Epidermal melanocyte (primary cell): Measurements from ENCODE around the gene PLCH1.

Source experiments
- DNase-seq: peaks from one replicate; pipeline ENCODE4 v3.0.0; 2011; ENCODE audit warnings: low spot score; ENCODE audit not compliant: insufficient read length

Gene PLCH1

DNA sequence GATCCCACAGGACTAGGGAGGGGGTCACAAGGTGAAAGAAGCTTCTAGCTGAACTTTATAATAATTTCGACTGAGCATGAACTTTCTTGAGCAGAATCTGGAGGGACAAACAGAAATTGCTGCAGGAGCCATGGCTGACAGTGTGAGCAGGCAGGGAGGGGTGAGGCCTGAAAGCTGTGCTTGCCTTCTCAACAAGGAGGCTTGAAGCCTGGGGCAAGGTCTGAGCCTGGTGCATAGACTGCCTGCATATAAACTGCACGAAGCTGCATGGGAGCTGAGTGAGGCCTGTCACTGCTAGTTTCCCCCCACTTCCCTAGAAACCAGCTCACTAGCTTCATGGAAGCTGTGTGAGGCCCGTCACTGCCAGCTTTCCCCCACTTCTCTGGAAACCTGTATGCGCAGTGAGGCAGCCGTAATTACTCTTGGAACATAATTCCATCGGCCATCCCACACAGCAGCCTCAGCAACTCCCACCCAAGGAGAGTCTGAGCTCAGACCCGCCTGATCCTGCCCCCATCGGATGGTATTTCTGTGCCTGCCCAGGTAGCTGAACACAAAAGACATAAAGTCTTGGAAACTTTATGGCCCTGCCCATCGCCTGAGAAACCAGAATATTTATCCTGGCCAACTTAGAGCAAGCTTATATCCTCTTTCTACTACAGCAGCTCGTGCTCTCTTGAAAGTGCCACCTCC, 136.5 kb downstream of the PLCH1 start:
- no peak for DNase-seq

DNA sequence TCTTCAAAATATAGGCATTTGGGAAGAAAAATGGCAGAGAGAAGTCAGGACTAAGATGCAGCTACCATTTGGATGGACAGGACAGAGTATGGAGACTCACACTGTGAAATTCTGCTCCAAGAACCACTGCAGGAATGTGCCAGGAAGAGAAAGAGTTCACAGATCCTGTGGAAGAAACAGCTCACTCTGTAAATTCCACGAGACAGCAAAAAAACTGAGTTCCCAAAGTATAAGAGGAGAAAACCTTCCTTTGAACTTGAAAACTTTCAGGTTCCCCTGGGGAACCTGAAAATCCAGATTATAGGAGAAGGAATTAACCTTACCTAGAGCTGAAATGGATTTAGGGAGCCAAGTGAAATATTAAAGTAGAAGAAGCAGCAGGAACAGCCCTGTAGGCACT, 137.1 kb downstream of the PLCH1 start:
- DNase-seq, result no peak

DNA sequence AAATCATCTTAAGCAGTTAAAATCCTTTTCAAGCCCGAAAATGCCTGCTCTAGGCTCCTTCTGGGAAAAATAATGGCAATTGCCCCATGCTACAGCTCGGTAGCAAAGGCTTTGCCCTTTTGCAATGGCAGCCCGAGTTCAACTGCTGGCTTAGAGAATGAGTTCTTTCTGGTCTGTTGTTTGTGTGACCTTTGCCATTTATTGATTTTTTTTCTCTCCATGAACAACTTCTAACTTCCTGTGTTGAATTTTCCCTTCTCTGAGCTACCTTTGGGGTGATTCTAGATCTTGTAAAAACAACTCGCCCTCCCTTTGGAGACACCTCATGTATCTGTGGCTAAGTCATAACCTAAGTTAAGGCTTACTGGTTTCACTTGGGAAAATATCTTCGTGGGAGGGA, 139.3 kb downstream of the PLCH1 start:
- DNase-seq, result no peak

DNA sequence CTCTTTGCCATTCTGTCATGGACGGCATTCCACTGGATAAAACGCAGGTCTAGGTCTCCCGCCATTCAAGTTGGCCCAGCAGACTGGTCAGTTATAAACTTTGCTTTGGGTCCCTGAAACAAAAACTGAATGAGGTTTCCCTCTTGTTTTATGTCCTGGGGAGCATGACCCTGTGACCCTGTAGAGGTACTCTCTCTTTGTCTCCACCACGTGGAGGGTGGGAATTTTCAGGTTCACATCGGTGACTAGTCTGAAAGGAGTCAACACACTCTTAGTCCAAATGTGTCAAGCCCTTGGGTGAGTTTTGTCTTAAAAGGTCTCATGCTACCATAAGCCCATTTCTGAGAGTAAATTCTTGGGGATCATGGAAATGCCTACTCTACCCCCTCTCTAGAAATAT, 139.9 kb downstream of the PLCH1 start:
- DNase-seq, result no peak

DNA sequence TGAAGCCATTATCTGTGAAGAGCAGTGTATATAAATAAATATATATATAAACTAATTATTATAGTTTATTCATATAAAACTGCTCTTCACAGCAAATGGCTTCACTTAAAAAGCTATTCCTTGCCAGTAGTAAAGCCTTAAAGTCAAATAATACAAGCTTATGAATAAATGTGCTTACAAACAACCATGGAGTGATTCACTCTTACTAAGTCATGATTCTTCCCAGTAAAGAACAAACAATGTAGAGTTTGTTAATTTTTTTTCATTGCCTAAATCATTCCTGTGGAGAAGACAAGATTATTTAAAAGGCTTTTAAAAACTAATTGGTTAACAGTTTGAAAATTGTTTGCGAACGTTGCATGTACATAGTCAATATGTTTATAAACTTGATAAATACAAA, 140.7 kb downstream of the PLCH1 start:
- no peak for DNase-seq

DNA sequence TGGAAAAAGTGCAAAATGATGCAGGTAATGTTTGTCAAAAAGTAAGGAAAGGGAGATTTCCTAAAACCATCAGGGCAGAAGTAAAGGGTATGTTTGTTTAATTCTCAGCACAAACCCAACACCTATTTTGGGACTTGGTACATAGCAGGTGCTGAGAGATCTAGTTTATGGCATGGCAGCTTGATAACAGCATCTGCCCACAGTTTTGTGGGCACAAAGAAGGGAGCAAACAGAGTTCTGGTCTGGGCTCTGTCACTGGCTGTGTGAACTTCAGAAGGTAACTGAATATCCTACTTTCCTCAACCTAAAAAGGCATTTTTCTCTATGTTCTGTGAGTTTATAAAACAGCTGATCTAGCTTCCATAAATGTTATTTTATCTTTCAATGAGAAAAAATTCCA, 141.6 kb downstream of the PLCH1 start:
- DNase-seq, result no peak

DNA sequence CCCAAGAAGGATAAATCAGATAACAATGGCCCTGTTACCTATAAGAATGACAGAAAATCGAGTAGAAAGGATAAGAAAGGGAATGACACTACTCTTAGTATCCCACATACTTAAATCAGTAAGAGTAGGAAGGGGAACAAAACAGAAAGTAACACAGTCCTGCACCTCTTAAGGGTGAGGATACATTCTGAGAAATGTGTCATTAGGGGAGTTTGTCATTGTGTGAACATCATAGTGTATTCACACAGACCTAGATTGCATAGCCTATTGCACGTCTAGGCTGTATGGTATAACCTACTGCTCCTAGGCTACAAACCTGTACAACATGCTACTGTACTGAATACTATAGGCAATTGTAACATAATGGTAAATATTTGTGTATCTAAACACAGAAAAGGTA, 142.6 kb downstream of the PLCH1 start:
- no peak for DNase-seq

DNA sequence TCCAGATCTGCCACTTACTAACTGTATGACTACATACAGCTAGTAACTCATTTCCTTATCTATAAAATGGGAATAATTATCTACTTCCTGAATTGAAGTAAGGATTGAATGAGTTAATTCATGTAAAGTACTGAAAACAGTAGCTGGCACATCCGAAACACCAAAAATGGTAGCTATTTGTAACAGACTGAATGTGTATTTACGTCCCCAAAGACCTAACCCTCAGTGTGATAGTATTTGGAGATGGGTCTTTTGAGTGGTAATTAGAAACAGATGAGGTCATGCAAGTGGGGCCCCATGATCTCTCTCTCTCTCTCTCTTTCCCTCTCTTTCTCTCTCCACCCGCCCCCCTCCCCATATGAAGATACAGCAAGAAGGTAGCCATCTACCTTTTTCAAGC, 146.2 kb downstream of the PLCH1 start:
- no peak for DNase-seq

DNA sequence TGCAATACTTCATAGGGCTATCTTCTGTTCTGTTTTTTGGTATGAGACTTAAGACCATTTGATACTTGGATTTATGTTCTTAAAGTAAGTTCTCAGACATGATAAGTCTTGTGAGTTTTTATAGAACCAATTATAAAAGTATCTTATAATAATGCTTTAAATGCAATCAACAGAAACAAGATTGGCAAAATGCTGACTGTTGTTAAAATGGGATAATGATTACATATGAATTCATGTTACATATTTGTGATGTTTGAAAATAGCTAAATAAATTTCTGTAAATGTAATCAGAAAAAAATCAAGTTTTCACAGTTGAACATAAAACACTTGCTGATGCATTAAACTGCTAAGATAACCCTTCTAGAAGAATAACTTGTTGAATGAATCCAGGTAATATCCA, 148.3 kb downstream of the PLCH1 start:
- DNase-seq, result no peak

DNA sequence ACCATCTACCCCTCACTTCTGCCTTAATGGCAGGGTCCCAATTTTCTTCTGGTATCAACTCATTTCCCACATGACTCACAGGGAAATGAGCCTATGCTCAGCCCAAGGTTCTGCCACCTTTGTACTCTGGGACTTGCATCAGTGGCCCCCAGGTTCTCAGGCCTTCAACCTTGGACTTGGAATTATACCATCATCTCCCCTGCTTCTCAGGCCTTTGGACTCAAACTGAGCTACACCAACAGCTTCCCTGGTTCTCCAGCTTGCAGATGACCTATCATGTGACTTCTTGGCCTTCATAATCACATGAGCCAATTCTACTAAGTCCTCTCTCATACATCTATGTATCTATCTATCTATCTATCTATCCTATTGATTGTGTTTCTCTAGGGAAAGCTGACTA, 149.5 kb downstream of the PLCH1 start:
- no peak for DNase-seq

DNA sequence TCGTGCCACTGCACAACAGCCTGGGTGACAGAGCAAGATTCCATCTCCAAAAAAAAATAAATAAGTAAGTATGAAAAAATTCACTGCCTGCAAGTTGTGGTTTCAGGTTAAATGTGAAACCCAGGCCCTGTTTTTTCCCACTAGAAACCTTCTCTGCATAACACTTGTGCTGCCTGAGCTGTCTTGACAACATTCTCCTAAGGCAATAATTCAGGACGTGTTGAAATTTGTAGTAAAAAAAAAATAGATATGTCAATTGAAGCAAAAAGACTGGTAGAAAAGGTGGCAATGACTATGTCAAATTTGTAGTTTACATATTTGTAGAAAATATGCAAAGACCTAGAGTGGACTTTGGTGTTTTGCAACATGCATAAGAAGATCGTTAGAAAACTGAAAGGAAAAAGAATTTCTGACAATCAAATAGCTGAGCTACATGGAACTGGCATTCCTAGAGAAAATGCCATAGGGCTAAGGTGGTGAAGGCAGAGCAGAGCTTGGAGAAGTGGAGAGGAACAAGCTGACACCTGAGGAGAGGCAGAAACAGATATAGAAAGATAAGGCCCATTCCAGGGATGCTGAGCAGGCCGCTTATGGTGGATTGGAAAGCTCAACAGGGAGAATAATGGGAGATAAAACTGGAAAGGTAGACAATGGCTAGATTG, 150.2 kb downstream of the PLCH1 start:
- no peak for DNase-seq

DNA sequence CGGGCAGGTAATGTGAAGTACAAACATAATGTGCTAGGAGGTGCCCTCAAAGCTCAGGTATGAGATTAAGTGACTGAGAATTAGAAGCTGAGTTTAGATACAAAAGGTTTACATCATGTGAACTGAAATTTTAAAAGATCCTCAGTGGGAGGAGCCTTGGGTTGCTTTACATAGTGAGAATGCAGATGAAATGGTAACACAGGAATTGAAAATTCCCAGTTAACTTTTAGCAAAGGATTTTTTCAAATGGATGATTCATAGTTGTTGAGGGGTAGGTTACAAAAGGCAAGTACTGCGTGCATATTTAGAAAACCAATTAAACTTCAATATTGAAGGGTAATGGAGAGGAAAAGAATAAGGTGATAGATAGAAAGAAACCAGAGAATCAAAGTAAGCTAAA, 157.3 kb downstream of the PLCH1 start:
- no peak for DNase-seq

DNA sequence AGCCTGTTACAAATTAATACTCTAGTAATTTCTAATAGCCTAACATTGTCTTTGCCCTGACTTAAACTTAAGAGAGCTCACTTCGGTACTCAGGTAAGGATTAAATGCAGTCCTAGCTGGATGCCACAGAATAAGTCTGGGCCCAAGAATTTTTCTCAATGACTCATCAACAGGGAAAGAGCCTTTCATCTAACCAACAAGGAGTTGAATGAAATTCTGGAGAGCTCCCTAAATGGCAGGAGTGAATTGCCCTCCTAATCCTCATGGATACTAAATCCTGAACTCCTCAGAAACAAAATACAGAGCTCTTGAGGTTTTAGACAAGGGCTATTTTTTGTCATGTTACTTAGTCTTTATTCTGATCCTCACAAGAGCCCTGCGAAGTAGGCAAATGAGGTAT, 159.5 kb downstream of the PLCH1 start:
- DNase-seq, result no peak

DNA sequence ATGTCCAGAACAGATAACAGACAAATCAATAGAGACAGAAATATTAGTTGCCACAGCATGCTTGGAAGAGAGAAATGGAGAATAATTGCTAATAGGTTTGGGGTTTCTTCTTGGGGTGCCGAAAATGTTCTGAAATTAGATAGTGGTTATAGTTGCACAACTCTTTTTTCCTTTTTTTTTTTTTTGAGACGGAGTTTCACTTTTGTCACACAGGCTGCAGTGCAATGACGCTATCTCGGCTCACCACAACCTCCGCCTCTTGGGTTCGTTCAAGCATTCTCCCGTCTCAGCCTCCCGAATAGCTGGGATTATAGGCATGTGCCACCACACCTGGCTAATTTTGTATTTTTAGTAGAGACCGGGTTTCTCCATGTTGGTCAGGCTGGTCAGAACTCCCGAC, 163.3 kb downstream of the PLCH1 start:
- DNase-seq, result no peak

DNA sequence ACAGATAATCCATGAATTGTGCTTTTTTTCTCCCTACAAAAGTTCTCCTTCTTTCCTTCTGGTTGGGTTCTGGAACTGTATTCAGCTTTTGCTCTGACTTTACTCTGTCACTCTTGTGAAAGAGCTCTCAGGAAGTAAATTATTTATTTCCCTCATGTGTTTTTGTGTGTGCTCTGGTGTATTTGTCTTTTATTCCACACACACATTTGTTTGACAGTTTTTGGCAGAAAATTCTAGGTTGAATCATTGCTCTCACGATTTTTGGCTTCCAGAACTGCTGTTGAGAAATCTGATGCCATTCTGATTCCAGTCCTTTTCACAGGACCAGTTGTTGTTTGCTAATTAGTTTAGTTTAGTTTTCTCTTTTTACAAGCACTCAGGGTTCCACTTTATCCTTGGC, 172.8 kb downstream of the PLCH1 start:
- no peak for DNase-seq

DNA sequence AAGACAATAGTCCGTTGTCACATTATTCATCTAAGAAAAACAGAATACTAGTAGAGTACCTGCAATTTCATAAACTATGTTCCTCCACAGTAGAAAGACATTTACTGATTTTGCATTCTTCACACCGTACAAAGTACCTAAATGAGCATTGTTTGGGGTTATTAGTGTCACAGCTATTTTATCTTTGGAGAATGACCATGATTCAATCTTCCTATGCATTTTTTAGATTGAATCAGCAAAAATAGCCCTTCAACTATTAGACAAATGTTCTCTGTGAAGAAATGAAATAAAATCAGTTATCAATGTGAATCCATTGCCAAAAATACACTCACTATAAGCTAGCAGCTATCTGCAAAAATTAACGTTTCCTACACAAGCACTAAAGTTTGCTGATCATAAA, 176.6 kb downstream of the PLCH1 start:
- no peak for DNase-seq

DNA sequence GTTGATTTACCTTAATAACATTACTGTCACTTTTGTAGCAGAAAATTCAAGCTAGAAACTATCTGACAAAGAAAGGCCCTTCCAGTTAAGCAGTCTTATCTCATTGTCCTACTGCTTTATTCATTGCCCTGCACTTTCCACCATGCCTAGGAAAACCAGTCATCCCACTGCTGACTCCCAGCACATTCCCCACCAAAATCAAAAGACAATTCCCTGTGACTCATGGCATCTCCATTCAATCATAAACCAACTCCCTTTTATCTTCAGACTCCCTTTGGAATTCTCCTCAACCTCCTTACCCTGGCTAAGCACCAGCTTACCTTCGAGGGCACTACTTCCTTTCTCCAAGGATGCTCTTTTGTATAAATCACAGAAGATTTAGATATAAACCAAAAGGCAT, 184.3 kb downstream of the PLCH1 start:
- DNase-seq, result no peak

DNA sequence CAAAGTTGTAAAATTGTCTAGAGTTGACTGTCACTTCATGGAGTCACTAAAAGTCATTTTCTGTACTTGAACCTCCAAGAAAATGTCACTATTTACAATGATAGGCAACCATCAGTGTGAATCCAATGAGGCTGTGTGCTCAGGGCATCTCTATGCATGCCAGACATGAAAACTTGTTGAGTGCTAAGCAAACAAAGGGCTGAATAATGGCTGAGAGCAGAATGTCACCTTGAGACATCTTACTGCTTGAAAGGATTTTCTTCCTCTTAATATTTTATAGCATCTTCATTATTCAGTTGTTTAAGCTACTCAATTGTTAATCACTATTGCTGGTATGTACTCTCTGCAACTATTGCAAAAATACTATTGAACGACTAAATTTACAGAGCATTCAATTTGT, 184.7 kb downstream of the PLCH1 start:
- no peak for DNase-seq

DNA sequence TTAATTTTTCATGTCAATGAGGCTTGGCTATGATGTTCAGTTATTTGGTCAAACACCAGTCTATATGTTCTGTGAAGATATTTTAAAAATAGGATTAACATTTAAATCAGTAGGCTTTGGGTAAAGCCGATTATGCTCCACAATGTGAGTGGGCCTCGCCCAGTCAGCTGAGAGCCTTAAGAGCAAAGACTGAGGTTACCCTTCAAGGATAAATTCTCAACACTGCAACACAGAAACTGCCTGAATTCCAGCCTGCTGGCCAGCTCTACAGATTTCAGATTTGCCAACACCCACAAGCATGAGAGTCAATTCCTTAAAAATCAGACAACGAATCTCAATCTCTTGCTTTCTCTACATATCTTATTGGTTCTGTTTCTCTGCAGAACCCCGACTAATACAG, 188.3 kb downstream of the PLCH1 start:
- no peak for DNase-seq

DNA sequence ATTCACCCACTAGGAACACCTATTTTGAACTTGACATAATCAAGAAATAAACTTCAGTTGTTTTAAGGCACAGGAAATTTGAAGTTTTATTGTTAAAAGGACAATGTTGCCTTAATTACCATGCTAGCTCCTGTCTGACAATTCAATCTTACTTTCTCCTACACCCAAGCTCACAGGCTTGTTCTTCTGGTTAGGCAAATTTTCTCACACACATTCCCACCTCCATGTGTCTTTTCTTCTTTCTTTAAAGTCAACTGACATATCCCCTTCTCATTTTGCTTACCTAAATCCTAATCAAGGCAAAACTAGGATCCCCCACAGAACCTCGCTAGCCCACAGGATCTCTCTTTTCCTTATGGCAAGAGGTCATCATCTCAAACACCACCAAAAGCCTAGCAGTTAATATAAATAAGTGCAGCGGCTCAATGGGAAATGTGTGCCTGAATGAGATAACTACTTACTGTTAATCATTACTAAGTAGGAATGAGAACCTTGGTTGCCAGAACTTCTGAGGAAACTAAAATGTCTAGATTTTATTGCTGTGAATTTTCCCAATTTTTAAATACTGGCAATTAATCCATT, 189.3 kb downstream of the PLCH1 start:
- no peak for DNase-seq

DNA sequence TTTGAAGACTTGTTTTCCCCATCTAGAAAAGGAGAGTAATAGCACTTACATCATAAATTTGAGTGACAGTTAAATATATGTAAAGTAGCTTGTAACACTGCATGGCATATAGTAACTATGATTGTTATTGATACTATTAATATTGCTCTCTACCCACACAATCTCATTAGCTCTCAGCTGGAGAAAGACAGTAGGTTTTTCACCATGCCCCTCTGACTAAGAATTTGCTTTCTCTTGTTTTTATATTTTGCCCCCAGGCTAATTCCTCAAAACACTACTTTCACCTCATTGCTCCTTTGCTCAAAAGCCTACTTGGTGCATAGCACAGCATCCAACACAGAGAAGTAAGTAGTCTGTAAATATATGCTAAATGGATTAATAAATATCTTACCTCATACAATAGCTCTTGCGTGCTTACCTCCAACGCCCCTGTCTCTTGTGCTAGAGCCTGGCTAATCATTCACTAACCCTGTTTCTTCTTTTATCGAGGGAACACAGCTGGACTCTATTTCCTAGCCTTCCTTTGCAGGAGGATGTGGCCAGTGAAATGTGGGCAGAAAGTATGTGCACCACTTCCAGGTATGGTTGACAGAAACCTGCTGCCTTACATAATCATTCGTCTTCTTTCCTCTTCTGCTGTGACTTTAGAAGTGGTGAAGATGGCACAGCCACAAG, 190.0 kb downstream of the PLCH1 start:
- no peak for DNase-seq

DNA sequence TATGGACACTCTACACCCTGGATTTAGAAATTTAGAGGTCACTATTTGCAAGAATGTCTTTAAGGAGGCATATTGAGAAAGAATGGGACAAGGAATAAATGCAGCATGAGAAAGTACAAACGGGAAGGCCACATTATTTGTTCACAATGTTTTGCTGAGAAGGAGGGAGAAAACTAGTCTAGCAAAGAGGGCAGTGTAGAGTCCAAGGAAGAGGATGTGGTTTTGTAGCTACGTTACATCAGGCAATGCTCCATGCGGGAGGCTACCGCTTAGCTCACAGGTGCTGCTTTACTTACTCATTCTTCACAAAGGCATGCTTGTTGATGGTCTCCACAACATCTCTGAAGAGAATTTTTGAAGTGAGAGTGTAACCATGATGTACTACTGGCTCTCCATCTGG, 191.1 kb downstream of the PLCH1 start:
- DNase-seq, result no peak

DNA sequence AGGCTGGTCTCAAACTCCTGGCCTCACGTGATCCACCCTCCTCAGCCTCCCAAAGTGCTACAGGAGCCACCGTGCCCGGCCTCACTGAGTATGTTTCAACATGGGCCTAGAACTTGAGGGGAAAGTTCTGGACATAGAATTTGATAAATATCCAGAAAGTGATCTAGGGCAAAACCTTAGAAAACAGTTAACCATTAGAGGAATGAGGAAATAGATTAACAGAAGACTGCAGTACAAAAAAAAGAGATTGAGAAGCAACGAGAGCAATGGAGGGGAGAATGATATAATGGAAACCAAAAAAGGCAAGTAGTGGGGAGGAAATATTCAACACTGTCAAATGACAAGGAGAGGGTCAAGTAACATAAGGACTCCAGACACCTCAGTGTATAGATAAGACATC, 191.5 kb downstream of the PLCH1 start:
- DNase-seq, result no peak
